GM19099 (cell line): ENCODE data around the gene IRS1.

ENCODE experiments used
- POLR2A ChIP-seq: IDR thresholded peaks from 3 replicates; pipeline ENCODE4 v1.6.1; 2011; ENCODE audit warnings: low read depth; ENCODE audit not compliant: insufficient read length; ENCODE audit errors: extremely low read depth

Gene IRS1

GRCh38 chr2:226701052-226701451, 98.6 kb downstream of the IRS1 start:
- no peak for TF ChIP-seq POLR2A

- TF ChIP-seq POLR2A, result no peak
Observed at GRCh38 chr2:226699321-226699720, 100.3 kb downstream of the IRS1 start.

- TF ChIP-seq POLR2A, result no peak
Observed at GRCh38 chr2:226698671-226699070, 100.9 kb downstream of the IRS1 start.

- no peak for TF ChIP-seq POLR2A
Observed at GRCh38 chr2:226694586-226695284, 104.9 kb downstream of the IRS1 start.

GRCh38 chr2:226694149-226694548, 105.5 kb downstream of the IRS1 start:
- no peak for TF ChIP-seq POLR2A

- TF ChIP-seq POLR2A, result no peak
Observed at GRCh38 chr2:226693521-226693920, 106.1 kb downstream of the IRS1 start.

- TF ChIP-seq POLR2A, result no peak
Observed at GRCh38 chr2:226692521-226693126, 107.0 kb downstream of the IRS1 start.

GRCh38 chr2:226691255-226691654, 108.4 kb downstream of the IRS1 start:
- no peak for TF ChIP-seq POLR2A

- TF ChIP-seq POLR2A, result no peak
Observed at GRCh38 chr2:226690461-226691024, 109.1 kb downstream of the IRS1 start.

GRCh38 chr2:226687641-226688253, 111.9 kb downstream of the IRS1 start:
- no peak for TF ChIP-seq POLR2A

GRCh38 chr2:226684563-226684959, 115.1 kb downstream of the IRS1 start:
- TF ChIP-seq POLR2A, result no peak

- no peak for TF ChIP-seq POLR2A
Observed at GRCh38 chr2:226683944-226684562, 115.6 kb downstream of the IRS1 start.

- no peak for TF ChIP-seq POLR2A
Observed at GRCh38 chr2:226683196-226683595, 116.4 kb downstream of the IRS1 start.
